ENCODE measurements around the gene ZNF831.

- TF ChIP-seq CTCF (IDR thresholded peaks at IDR 0.05) (no peak), EP300 (IDR thresholded peaks at IDR 0.05) (no peak)
Measured at GRCh38 chr20:59175861-59176260, 12.2 kb downstream of the ZNF831 start.

Data from ovary (tissue), 3 donors.